H1 (cell line): ENCODE data around the gene C6orf62.

Experiments
- EP300 ChIP-seq, 2 experiments: IDR thresholded peaks; 1 replicate in 1 of 2; 2 replicates in 1 of 2; pipeline ENCODE4 v1.6.1; 2011 to 2012; ENCODE audit warnings: low read depth in 2 of 2, low read length in 2 of 2, mild to moderate bottlenecking in 2 of 2, borderline replicate concordance in 1 of 2, inconsistent platforms in 1 of 2, moderate library complexity in 1 of 2
- EZH2 ChIP-seq: fragments of 200-600 bp; sonication (generic); IDR thresholded peaks from 2 replicates; pipeline ENCODE4 v1.7.1; 2012; ENCODE audit warnings: low read depth, mild to moderate bottlenecking, moderate library complexity, low read length, inconsistent platforms; ENCODE audit not compliant: severe bottlenecking
- POLR2A ChIP-seq, 2 experiments: IDR thresholded peaks; 1 replicate in 1 of 2; 2 replicates in 1 of 2; pipeline ENCODE4 v1.6.1; 2011; ENCODE audit warnings: low read depth in 2 of 2, low read length in 2 of 2, mild to moderate bottlenecking in 2 of 2; ENCODE audit errors: control extremely low read depth in 1 of 2
- TF ChIP-seq, protein P1 (sequence below), 3 experiments: IDR thresholded peaks; 1 replicate in 2 of 3; 2 replicates in 1 of 3; pipeline versions ENCODE4 v1.5.1 to v1.6.1; 2011; ENCODE audit warnings: low read length in 3 of 3, mild to moderate bottlenecking in 3 of 3, inconsistent platforms in 2 of 3, low read depth in 1 of 3, moderate library complexity in 1 of 3; ENCODE audit not compliant: insufficient read depth in 1 of 3; ENCODE audit errors: control extremely low read depth in 1 of 3

DNA sequence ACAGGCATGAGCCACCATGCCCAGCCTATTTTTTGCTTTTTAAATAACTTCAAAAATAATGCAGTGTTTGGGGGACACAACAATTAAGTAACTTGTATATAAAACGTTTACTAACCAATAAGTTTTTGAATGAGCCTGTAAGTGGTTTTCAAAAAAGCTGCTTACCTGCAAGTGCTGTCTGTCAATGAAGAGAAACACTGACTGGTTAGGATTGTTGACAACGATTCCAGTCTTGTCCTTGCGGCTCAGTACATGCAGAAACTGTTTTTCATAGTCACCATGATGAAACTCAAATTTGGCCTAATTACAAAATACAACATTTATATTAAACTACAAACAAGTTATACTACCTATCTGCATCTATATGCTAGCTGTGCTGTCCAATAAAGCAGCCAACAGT lies 10.3 kb downstream of the C6orf62 start:
- TF ChIP-seq EZH2 (no peak), POLR2A (IDR thresholded peaks at IDR 0.05; ENCODE audit: control extremely low read depth in 1 of 2, low read depth in 2 of 2, low read length in 2 of 2) (no peak; a peak in 1 of 3 replicates), EP300 (IDR thresholded peaks at IDR 0.05; ENCODE audit: borderline replicate concordance in 1 of 2, low read depth in 2 of 2, low read length in 2 of 2) (no peak)
- TF ChIP-seq, protein P1, sequence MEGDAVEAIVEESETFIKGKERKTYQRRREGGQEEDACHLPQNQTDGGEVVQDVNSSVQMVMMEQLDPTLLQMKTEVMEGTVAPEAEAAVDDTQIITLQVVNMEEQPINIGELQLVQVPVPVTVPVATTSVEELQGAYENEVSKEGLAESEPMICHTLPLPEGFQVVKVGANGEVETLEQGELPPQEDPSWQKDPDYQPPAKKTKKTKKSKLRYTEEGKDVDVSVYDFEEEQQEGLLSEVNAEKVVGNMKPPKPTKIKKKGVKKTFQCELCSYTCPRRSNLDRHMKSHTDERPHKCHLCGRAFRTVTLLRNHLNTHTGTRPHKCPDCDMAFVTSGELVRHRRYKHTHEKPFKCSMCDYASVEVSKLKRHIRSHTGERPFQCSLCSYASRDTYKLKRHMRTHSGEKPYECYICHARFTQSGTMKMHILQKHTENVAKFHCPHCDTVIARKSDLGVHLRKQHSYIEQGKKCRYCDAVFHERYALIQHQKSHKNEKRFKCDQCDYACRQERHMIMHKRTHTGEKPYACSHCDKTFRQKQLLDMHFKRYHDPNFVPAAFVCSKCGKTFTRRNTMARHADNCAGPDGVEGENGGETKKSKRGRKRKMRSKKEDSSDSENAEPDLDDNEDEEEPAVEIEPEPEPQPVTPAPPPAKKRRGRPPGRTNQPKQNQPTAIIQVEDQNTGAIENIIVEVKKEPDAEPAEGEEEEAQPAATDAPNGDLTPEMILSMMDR (IDR thresholded peaks at IDR 0.05; ENCODE audit: control extremely low read depth in 1 of 3, insufficient read depth in 1 of 3, low read depth in 1 of 3, low read length in 3 of 3): no peak
